Esophagus squamous epithelium (tissue), 4 donors: ENCODE measurements around the gene PNPLA2.

Experiments
- CTCF ChIP-seq, 6 experiments: fragments of 450-650 bp in 4 of 6; fragments of 200-600 bp in 2 of 6; sonication (generic) in 2 of 6; IDR thresholded peaks; one replicate each; pipeline ENCODE4 v1.5.1; 2016 to 2019; ENCODE audit warnings: antibody characterized with exemption in 6 of 6, mild to moderate bottlenecking in 4 of 6, moderate library complexity in 4 of 6
- POLR2A ChIP-seq, 4 donors: fragments of 450-650 bp; IDR thresholded peaks; one replicate each; pipeline ENCODE4 v1.6.1; 2017; ENCODE audit warnings: antibody characterized with exemption in 4 of 4, mild to moderate bottlenecking in 4 of 4, moderate library complexity in 3 of 4

- TF ChIP-seq POLR2A (IDR thresholded peaks at IDR 0.05) = peak in 1 of 4 donors; percentile 20
- TF ChIP-seq CTCF (IDR thresholded peaks at IDR 0.05) = no peak
Observed at GRCh38 chr11:829176-829846, 10.6 kb downstream of the PNPLA2 start.
